GM21526 (cell line): ENCODE results near the gene GORASP1.

Experiments
- ATAC-seq: cut with Tn5 transposase; IDR thresholded peaks from one replicate; pipeline ENCODE4 v1.9.1; 2021; ENCODE audit warnings: moderate library complexity; ENCODE audit not compliant: unreplicated experiment, low FRiP score

Gene GORASP1

DNA sequence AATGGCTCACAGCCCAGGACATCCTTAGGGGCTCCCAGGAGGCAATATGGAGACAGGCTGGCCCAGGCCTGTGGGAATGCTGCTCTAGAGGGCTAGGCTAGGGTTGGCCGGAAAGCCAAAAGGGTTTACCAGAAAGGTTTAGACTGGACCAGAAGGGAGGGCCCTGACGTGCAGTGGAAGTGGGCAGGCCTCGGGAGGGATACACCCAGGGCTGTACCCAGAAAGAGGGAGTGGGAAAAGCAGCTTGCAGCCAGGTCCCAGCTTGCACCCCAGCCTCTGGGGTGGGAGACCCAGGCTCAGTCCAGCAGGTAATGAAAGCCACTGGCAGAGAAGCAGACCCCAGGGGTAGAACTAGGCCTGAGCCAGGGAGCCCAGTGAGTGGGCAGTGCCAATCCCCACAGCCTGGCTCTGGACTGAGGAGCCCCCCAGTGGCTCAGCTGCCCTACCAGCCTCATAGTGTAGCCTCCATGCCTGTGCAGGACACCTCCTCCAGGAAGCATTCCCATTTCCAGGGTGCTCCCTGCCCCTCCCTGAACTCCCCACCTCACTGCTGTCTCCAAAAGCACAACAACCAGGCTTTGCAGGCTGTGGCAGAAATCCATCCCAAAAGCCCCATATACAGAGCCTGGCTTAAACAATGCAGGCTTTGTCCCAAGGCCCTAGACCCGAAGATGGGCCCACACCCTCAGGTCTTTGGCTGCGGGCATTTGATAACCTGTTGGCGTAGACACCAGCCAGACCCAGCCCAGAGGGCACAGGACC lies 3.5 kb downstream of the GORASP1 start:
- no peak for ATAC-seq

DNA sequence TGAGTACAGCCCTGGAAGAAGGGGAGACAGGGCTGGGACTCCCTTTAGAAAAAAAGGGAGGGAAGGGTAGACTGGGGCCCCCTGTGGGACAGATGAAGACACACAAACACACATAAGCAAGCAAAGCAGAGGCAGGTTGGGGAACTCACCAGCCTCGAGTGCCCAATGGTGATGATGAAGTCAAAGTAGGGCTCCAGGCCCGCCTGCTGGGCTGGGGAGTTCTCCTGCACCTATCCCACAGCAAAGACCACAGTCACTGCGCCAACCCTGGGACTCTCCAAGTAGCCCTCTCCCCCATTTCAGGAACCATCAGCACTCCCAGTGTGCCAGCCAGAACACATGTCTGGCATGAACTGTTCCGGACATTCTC lies 4.1 kb downstream of the GORASP1 start:
- no peak for ATAC-seq

DNA sequence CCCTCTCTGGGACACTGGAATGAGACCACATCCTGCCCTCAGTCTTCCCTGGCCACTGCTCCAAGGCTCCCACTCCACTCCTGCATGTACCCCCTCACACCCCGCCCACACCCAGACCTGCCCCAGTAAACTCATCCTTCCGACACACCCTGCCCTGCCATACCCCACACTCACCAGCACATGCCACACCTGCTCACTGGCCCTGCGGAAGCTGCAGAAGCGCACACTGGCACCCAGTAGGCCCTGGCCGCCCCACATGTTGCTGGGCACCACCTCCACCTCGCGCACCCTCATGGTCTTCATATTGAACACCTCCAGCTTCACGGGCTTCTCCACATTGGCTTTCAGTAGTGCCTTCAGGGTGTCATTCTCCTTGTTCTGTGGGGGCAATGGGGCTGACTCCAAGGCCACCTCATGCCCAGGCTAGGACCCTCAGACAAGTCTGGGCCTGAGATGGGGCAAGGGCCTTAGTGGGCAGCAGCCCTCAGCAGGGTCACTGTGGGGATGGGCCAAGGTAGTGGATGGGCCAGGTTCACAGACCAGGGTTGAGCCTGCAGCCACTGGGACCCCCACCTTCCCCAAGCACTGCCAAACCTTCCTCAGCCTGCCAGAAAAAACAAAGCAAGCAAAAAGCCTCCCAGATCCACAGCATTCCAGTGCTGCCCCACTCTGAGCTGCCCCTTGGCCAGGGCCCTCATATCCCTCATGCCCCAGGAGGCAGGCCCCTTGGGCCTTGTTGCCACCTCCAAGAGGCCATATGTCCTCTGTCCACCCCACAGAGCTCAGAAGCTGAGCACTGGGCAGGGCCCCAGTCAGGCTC lies 4.7 kb downstream of the GORASP1 start:
- no peak for ATAC-seq

DNA sequence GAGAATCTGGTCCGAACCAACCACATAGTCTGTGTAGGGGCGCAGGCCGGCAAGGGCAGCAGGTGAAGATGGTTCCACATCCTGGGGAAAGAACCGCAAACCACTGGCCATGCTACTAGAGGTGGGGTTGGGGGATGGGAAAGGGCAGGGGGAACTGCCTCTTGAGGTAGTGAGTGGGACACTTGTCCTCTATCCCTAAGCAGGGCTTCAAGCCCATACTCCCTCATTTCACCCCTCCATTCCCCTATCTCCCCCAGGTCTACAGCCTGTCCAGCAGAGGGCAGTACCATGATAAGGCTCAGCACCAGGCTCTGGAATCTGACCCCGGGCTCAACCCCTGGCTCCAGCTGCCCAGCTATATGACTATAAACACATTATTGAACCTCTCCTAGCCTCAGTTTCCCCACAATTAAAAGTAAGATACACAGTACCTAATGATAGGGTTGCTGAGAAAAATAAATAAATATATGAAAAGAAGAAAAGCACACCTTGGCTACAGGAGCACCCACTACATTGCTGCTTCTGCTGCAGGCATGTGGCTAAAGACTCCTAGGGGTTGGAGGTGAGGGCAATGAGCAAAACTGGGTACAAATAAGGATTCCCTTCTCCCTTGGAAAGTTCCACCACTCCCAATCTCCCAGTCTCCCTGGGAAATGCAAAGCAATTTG lies 6.3 kb downstream of the GORASP1 start:
- ATAC-seq = peak; percentile 56

DNA sequence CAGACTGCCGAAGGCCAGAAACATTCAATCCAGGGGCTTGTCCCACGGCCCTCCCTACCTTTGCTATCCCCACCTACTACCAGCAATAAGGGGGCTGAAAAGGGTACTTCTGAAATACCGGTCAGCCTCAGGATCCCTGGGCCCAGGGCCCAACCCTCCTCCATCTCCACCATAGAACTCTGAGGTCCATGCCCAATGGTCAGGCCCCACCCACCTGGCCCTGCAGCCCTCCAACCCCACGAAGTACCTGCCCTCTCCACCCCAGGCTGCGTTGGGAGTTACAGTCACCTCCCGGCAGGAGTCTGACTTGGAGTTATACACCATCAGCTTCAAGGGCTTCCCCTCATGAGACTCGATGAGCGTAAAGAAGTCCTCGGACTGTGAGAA lies 6.9 kb downstream of the GORASP1 start:
- no peak for ATAC-seq

DNA sequence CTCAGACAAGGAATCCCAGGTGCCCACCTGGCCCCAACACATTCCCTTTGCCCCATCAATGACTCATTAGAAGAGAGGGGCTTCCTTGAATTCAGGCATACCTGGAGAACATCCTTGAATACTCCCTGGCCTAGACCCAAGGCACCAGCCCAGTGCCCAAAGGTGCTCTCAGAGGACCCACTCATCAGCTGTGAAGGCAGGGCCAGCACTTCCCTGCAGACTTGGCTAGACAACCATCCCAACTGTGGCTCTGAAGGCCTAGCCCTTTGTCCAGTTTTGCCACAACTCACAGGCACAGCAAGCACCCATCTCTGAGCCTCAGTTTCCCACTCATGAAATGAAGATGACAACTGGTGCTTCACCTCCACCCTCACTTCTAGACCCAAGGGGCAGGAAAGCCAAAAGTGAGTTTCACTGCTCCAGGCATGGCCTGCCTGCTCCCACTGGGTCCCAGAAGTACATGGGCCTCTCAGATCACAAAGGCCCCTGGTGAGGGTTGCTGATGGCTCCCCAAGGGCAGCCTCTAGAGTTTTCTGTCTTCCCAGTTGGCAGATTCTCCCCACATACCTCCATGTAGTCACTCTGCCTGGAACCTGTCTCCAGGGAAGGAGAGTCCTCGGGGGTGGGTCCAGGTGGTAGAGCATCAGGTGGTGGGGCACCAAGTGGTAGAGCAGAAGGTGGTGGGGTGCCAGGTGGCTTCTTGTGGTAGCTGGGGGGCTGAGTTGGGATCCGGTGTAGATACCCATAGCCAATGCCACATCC lies 7.5 kb downstream of the GORASP1 start:
- ATAC-seq = no peak

DNA sequence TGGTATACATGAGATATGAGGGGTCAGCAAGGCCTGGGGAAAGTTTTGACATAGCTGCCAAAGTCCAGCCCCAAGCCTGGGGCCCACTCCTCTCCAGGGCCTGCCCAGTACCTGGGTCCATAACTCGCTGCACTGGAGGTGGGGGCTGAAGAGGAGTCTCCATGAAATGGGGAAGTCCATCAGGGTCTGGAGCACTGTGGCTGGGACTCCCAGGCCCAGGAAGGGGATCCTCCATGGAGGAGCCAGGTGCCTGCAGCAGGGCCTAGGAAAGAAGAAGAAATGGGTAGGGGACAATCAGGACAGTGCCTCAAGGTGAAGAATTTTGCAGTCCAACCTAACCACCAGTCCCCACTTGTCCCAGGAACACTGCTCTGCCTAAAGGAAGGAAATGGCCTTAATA lies 8.2 kb downstream of the GORASP1 start:
- ATAC-seq = no peak

DNA sequence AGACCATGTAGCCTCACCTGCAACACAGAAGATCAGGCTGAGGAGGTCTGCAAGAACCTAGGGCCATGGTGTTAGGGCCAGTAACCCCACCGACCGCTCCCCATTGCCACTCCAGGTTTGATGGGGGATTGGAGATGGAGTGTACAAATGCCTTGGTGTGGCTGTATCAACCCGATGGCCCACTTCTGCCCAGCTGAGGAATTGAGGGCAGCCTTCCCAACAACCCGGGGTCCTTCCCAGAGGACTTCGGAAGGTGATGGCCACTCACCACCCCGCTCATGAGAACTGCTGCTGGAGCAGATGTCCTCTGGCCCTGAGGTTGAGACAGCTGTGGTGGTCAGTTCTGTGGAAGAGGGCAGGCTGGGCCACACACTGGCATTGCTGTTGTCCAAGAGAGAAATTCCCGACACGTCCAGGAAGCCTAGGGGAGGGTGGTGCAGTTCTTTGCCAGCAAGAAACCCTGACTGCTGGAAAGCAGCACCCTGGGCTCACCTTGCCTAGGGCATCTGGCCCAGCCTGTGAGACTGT lies 8.9 kb downstream of the GORASP1 start:
- no peak for ATAC-seq

DNA sequence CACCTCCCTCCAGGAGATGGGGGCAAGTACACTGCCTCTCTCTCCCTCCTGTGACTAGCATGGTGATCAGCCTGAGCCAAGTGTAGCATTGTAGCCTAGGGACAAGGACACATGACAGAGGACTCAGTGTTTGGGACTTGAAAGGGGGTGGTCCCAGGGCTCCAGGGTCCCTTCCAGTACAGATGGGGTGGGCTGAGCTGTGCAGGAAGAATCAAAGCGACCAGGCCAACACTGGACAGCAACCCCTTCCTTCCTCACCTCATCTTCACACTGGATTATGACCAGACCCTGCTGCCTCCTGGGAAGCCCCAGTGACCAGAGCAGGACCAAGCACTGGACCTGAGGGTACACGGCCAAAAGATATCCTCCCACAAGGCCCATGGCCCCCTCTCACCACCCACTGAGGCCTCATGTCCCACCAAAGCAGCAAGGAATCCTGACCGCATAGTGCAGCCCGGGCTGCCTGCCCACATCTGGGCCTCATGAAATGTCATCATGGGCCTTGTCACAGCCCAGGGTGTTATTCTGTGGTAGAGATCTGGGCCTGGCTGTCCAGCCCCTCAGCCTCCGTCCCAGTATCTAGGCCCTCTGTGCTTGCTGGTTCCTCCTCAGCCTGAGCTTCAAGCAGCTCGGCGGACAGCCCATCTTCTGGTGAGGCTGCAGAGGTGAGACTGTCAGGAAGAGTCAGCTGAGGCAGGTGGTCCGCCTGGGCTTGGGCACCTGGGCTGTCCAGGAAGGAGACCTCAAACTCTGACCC lies 9.5 kb downstream of the GORASP1 start:
- ATAC-seq = no peak

DNA sequence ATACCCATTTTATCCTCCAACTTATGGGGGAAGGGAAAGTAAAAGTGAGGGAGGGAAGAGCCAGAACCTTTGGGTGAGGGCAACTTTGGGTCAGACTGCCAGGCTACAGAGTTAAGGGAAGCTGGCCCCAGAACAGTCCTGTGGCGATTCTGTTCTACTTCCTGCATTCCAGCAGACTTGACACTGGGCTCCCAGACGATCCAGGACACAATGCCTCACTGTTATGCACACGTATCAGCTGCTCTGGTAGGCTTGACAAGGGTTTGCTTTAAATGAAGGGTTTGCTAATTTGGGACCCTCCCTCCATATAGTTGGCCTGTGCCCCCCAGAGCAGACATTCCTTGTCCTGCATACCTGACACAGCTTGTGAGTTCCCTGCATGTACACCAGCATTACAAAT lies 10.7 kb downstream of the GORASP1 start:
- no peak for ATAC-seq

DNA sequence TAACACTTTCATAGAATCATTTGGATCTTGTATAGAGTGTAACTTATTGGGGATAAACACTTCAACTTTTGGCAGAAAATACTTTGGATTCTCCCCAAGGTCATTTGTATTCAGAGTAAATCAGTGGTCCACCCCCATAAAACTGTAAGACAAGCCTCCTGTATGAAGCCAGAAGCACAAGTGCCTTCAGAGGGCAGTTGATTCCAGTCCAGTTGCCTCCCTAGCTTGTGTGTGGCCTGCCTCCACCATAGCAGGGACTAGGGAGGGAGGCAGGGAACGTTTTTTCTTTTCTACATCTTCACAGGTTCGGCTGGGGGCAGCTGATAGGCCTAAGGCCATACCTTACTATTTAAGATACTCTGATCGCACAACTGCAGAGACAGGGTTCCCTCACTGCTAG lies 11.6 kb downstream of the GORASP1 start:
- ATAC-seq = no peak

DNA sequence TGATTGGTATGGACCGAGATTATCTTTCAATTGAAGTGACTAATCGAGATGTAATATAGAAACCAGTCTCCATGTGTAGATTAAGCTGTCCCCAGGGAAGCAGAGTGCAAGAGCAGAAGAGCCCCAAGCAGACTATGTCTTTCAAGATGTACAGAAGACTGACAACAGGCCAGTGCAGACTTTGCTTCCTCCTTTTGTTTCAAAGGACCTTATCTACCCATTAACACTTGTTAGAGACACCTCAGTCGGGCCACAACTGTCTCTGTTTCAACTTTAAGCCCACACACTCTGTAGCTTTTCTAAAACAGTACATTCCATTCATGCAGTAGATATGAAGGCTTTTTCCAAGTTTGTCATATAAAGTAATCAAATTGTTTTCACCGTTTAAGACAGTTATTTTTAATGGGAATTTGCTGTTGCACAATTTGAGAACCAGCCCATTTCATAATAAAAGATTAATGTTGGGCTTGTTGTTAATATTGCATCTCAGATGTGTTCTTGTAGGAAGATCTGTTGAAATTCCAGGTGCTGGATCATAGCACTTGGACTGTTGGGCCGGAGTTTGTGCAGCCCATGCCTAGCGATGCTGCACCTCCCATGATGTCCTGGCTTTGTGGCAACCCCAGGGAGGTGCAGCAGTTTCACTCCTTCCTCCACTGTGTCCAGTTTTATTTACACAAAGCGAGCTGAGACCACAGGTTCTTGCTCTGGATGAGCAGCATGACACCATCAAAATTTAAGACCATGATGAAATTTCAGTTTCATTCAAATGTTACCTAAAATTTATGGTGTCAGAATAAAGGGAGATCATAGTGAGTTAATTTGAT lies 12.4 kb downstream of the GORASP1 start:
- ATAC-seq = no peak

DNA sequence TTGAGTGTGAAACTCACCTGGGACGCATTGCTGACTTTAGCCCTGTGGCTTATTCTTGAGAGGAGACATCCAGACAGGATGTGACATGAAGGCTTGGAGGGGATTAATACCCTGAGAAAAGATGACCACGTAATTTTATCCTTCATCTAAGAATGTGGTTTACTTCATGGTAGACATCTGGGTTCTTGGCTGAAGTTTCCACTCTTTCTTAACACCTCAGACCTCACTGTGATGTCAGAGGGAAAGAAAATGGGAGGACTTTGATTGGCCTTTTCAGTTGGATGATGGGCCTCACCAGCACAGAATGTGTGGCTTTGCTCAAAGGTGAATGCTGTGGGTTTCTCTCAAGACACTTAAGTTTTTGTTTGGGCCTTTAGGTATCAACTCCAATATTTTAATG lies 16.5 kb downstream of the GORASP1 start:
- ATAC-seq = no peak

DNA sequence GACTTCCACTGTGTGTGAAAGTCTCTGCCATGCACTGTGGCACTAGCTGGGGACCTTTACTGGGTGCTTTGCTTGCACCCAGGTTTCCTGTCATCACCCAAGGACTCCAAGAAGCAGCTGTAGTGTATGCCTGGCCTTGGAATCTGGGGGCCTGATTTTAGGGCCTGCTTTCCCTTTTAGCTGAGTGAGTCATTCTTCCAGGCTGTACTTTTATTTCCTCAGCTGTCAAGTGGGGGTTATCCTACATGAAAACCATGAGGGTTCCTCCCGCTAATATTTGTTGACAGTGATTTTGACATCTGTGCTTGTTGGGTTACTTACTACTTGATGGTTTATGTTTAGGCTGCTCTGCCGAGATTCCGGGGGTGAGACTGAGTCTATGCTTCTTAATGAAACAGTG lies 18.5 kb downstream of the GORASP1 start:
- ATAC-seq = no peak

DNA sequence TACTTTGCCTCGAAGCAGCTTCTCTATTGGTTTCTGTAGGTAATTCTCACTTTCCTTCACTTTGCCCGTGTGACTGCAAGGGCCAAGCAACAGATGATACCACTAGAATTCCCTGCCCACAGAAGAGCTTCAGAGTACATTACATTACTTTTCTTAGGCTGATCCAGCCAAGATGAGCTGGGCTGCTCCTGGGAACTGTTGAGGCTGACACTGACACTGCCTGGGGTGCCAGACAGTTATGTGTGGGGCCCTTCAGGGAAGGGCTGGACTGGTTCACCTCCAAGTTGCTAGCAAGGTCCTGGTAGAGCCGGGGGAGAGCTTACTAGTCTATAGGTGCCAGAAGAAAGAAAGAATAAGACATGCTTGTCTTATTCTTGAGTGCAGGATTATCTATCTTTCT lies 19.0 kb downstream of the GORASP1 start:
- ATAC-seq = no peak

DNA sequence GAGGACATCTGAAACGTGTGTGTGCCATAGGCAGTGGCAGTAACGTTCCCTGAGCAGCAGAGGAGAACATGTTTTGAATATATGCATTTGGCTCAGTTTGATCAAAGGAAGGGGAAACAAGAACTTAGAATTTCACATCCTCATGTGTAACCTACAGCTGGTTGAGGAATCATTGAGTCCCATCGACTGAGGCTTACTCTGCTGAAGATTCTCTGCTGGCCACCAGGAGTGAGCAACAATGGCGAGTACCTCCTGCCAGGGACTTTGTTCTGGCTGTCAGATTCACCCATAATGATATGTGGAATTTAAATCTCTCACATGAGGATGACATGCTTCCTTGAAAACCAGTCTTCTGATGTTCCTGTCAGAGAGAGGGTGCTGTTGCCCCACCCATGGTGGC lies 21.3 kb downstream of the GORASP1 start:
- peak; percentile 59 for ATAC-seq

DNA sequence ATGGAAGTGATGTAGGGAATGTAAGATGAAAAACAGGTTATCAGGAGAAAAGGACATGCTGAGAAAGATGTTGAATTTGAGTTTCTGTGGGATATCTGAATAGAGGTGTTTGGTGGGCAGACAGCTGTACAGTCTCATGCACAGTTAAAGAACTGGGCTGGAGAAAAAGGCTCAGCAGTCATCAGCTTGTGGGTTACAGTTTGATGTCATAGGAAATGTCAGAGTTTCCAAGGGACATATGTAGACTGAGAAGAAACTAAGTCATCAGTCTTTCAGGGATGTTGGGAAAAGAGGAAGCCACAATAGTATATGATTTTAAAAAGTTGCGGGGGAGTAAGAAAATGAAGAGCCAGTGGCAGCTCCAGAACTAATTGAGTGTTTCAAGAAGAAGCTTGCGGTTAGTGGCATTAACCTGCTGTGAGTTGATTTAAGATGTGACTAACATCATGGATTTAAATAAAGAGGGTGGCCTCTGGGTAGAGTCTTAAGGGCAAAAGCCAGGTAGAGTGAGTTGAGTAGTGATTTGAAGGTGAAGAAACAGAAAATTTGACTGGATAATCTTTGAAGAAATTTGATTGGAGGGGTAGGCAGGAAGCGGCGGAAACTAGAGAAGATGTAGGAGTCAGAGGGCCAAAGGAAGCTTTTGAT lies 24.6 kb downstream of the GORASP1 start:
- no peak for ATAC-seq

DNA sequence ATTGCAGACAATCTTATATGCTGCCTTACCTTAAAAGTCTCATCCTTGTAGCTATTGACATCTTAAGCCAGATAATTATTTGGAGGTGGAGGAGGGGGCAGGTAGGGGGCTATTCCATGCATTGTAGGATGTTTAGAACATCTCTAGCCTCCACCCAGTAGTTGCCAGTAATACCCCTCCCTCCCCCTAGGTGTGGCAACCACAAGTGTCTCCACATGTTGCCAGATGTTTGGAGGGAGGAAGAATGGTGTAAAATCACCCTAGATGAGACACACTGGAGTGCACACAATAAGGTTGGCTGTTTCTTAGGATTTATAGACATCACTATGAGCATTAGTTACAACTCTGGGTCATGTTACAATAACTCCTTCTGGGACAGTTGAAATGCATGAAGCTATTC lies 27.4 kb downstream of the GORASP1 start:
- no peak for ATAC-seq

DNA sequence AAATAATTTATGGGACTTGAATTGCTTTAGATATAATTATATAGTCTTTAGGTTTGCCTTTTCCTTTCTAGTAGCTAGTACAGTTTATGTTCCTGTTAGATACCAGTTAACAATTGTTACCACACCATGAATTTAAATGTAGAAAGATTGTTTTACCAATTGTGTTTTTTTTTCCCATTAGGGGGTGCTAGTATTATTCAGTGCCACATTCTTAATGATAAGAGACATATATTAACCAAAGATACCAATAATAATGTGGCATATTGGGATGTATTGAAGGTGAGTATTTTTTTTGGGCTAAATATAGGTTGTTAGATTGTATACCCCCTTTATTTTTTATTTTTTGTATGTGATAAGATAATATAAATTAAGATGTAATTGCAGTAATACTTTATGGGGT lies 27.9 kb downstream of the GORASP1 start:
- no peak for ATAC-seq
